Measurements from ENCODE around the gene LIPN.
"Not testable (repeated sequence)": the region's sequence is repeated elsewhere in the genome, so short reads cannot be mapped to it uniquely, and the experiment has no call there.

Gene LIPN

DNA sequence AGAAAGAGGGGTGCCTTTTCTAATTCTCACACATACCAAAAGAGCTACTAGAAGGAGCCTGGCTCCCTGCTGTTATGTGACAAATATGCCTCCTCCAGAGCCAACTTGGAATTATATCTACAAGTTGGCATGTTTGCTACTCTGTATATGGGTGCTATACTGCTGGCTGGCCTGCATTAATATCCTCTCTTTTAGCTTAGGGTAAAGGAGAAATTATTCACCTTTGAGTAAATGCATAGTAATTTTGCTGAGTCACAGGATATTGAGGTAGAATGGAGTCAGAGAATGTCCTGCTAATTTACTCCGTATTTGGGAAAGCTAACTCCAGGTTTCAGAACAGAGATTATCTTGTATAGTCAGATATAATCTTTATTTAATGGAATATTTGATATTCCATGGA lies 24.2 kb upstream of the LIPN start:
- TF ChIP-seq, protein P1, sequence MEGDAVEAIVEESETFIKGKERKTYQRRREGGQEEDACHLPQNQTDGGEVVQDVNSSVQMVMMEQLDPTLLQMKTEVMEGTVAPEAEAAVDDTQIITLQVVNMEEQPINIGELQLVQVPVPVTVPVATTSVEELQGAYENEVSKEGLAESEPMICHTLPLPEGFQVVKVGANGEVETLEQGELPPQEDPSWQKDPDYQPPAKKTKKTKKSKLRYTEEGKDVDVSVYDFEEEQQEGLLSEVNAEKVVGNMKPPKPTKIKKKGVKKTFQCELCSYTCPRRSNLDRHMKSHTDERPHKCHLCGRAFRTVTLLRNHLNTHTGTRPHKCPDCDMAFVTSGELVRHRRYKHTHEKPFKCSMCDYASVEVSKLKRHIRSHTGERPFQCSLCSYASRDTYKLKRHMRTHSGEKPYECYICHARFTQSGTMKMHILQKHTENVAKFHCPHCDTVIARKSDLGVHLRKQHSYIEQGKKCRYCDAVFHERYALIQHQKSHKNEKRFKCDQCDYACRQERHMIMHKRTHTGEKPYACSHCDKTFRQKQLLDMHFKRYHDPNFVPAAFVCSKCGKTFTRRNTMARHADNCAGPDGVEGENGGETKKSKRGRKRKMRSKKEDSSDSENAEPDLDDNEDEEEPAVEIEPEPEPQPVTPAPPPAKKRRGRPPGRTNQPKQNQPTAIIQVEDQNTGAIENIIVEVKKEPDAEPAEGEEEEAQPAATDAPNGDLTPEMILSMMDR (IDR thresholded peaks at IDR 0.05; ENCODE audit: low read depth, low read length) = no peak
- no peaks in the 10 kb centered on the region for H3K79me2 ChIP-seq (ENCODE audit: low read length)

DNA sequence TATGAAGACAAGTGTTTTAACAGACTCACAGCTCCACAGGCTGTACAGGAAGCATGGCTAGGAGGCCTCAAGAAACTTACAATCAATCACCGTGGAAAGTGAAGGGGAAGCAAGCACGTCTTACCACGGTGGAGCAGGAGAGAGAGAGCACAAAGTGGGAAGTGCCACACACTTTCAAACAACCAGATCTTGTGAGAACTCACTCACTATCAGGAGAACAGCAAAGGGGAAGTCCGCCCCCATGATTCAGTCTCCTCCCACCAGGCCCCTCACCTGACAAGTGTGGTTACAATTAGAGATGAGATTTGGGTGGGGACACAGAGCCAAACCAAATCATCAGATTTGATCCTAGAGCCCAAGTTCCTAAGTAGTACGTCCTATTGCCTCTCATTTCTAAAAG lies 17.9 kb upstream of the LIPN start:
- not testable (repeated sequence) for H3K4me2 ChIP-seq (ENCODE audit: low read length); H3K79me2 ChIP-seq (ENCODE audit: low read length); H3K27ac ChIP-seq (ENCODE audit: low read length); H3K4me3 ChIP-seq (ENCODE audit: low read length); H3K36me3 ChIP-seq (replicated peaks; ENCODE audit: low read depth, low read length); H3K9ac ChIP-seq (ENCODE audit: low read length); H3K27me3 ChIP-seq (ENCODE audit: low read depth, low read length); H4K20me1 ChIP-seq (ENCODE audit: insufficient read depth, low read length); H2AFZ ChIP-seq (ENCODE audit: low read depth, low read length); H3K9me3 ChIP-seq (ENCODE audit: insufficient read depth, low read length)
- H3K4me1 ChIP-seq (ENCODE audit: low read length) = peaks cover 14% of the 10 kb centered on the region

More for the DNA sequence above, 24.2 kb upstream of the LIPN start:
- Histone ChIP-seq H3K4me1 (ENCODE audit: low read length) (peaks cover 44% of the 10 kb centered on the region), H3K9me3 (ENCODE audit: insufficient read depth, low read length) (no peaks in the 10 kb centered on the region), H3K9ac (ENCODE audit: low read length) (no peak overlapping the region), H3K36me3 (replicated peaks; ENCODE audit: low read depth, low read length) (no peaks in the 10 kb centered on the region), H3K4me2 (ENCODE audit: low read length) (no peak overlapping the region), H3K27ac (ENCODE audit: low read length) (no peak overlapping the region), H4K20me1 (ENCODE audit: insufficient read depth, low read length) (no peaks in the 10 kb centered on the region), H2AFZ (ENCODE audit: low read depth, low read length) (no peak overlapping the region), H3K4me3 (ENCODE audit: low read length) (no peak overlapping the region), H3K27me3 (ENCODE audit: low read depth, low read length) (no peaks in the 10 kb centered on the region)

DNA sequence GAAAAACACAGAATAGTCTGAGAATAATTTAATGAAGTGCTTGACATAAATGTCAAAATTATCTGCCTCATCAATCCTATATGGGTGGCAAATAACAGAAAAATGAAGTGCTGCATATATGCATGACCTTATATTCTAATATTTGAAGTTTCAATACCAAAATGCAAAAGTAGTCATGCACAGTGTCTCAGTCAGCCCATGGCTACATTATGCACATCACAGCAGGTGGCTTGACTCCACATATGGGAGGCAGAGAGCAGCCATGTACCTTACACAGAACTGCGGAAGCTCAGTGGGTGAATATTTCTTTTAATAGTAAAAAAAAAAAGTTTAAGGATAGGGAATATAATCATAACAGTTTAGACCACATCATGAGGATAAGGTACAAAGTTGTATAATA lies 17.4 kb upstream of the LIPN start:
- TF ChIP-seq EZH2phosphoT487 (IDR thresholded peaks at IDR 0.05; ENCODE audit: low read depth) = no peak
- TF ChIP-seq, protein P1 (IDR thresholded peaks at IDR 0.05; ENCODE audit: low read depth, low read length) = no peak
- no peaks in the 10 kb centered on the region for H4K20me1 ChIP-seq (ENCODE audit: insufficient read depth, low read length)
- H3K79me2 ChIP-seq (ENCODE audit: low read length) = no peaks in the 10 kb centered on the region
- H3K4me3 ChIP-seq (ENCODE audit: low read length) = no peak overlapping the region
- H3K4me1 ChIP-seq (ENCODE audit: low read length) = peaks cover 14% of the 10 kb centered on the region
- peaks cover 4% of the 10 kb centered on the region; the same call in 1 of the 2 replicates for H3K9me3 ChIP-seq (ENCODE audit: insufficient read depth, low read length)
- H3K27ac ChIP-seq (ENCODE audit: low read length) = no peak overlapping the region
- H3K4me2 ChIP-seq (ENCODE audit: low read length) = no peak overlapping the region
- H3K27me3 ChIP-seq (ENCODE audit: low read depth, low read length) = no peaks in the 10 kb centered on the region
- H3K9ac ChIP-seq (ENCODE audit: low read length) = no peak overlapping the region
- no peak overlapping the region for H2AFZ ChIP-seq (ENCODE audit: low read depth, low read length)
- peaks cover 9% of the 10 kb centered on the region for H3K36me3 ChIP-seq (replicated peaks; ENCODE audit: low read depth, low read length)

DNA sequence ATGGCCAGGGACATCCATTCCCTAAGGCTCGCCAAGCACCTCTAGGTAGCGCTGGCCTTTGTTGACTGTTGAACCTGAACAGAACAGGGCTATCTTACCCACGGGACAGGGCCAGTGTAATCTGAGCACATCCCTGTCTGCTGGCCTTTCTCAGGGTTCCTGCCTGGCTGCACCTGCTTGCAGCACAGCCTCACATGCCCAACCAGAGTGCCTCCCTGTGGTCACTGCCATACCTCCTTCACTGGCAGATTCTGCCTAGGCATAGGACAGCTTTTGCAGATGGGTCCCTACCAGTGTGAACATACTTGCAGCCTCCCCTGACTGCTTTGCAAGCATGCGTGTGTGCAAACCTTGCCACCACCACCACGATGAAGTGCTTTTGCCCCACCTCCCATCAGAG lies 15.8 kb upstream of the LIPN start:
- H3K4me2 ChIP-seq (ENCODE audit: low read length) = no peak overlapping the region
- TF ChIP-seq EZH2phosphoT487 (IDR thresholded peaks at IDR 0.05; ENCODE audit: low read depth) = no peak
- TF ChIP-seq, protein P1 (IDR thresholded peaks at IDR 0.05; ENCODE audit: low read depth, low read length) = no peak
- H3K9me3 ChIP-seq (ENCODE audit: insufficient read depth, low read length) = peaks cover 4% of the 10 kb centered on the region; the same call in 1 of the 2 replicates
- no peak overlapping the region for H3K9ac ChIP-seq (ENCODE audit: low read length)
- H3K4me3 ChIP-seq (ENCODE audit: low read length) = no peak overlapping the region
- H4K20me1 ChIP-seq (ENCODE audit: insufficient read depth, low read length) = no peaks in the 10 kb centered on the region
- H2AFZ ChIP-seq (ENCODE audit: low read depth, low read length) = no peak overlapping the region
- H3K4me1 ChIP-seq (ENCODE audit: low read length) = peaks cover 2% of the 10 kb centered on the region
- no peaks in the 10 kb centered on the region for H3K27me3 ChIP-seq (ENCODE audit: low read depth, low read length)
- H3K27ac ChIP-seq (ENCODE audit: low read length) = no peak overlapping the region
- peaks cover 9% of the 10 kb centered on the region for H3K36me3 ChIP-seq (replicated peaks; ENCODE audit: low read depth, low read length)
- no peaks in the 10 kb centered on the region for H3K79me2 ChIP-seq (ENCODE audit: low read length)

DNA sequence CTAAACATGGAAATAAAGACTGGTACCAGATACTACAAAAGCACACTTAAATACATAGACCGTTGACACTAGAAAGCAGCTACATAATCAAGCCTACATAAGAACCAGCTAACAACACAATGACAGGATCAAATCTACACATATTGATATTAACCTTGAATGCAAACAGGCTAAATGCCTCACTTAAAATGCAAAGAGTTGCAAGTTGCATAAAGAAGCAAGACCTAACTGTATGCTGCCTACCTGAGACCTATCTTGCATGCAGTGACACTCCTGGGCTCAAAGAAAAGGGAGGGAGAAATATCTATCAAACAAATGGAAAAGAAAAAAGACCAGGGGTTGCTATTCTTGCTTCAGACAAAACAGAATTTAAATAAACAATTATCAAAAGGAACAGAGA lies 14.2 kb upstream of the LIPN start:
- peaks cover 9% of the 10 kb centered on the region for H3K36me3 ChIP-seq (replicated peaks; ENCODE audit: low read depth, low read length)
- no peak overlapping the region for H3K4me2 ChIP-seq (ENCODE audit: low read length)
- no peaks in the 10 kb centered on the region for H4K20me1 ChIP-seq (ENCODE audit: insufficient read depth, low read length)
- H3K27ac ChIP-seq (ENCODE audit: low read length) = no peak overlapping the region
- H3K4me3 ChIP-seq (ENCODE audit: low read length) = no peak overlapping the region
- H2AFZ ChIP-seq (ENCODE audit: low read depth, low read length) = no peak overlapping the region
- H3K79me2 ChIP-seq (ENCODE audit: low read length) = no peaks in the 10 kb centered on the region
- H3K4me1 ChIP-seq (ENCODE audit: low read length) = no peaks in the 10 kb centered on the region
- H3K9ac ChIP-seq (ENCODE audit: low read length) = no peak overlapping the region
- no peak for TF ChIP-seq EZH2phosphoT487 (IDR thresholded peaks at IDR 0.05; ENCODE audit: low read depth)
- TF ChIP-seq, protein P1 (IDR thresholded peaks at IDR 0.05; ENCODE audit: low read depth, low read length) = no peak
- H3K27me3 ChIP-seq (ENCODE audit: low read depth, low read length) = no peaks in the 10 kb centered on the region
- H3K9me3 ChIP-seq (ENCODE audit: insufficient read depth, low read length) = peaks cover 4% of the 10 kb centered on the region; the same call in 1 of the 2 replicates

Measured in OCI-LY3 (cell line).